H9 (cell line): ENCODE measurements around the gene RBPJL. TPM values are rescaled to one million over a fixed set of nuclear protein-coding genes. Genes with fewer than 3 reads are reported as not detected.

ENCODE experiments used
- DNase-seq: peaks from one replicate; pipeline ENCODE4 v3.0.0-alpha.2; 2017
- H2AFZ ChIP-seq: one replicate; pipeline ENCODE4 v1.6.1; 2013; ENCODE audit warnings: mild to moderate bottlenecking, low read length, control low read depth, moderate library complexity
- H2AK5ac ChIP-seq: 2 replicates; pipeline ENCODE4 v1.6.1; 2013; ENCODE audit warnings: low read length, control low read depth, mixed read lengths; ENCODE audit not compliant: insufficient read length
- H2BK120ac ChIP-seq: one replicate; pipeline ENCODE4 v1.6.1; 2013; ENCODE audit warnings: low read depth, mild to moderate bottlenecking, low read length, control low read depth, inconsistent platforms; ENCODE audit not compliant: poor library complexity, severe bottlenecking
- H2BK12ac ChIP-seq: 2 replicates; pipeline ENCODE4 v1.6.1; 2013; ENCODE audit warnings: low read length, control low read depth, mixed read lengths, low read depth; ENCODE audit not compliant: insufficient read length
- H2BK15ac ChIP-seq: 2 replicates; pipeline ENCODE4 v1.6.1; 2013; ENCODE audit warnings: low read depth, low read length, control low read depth
- H2BK20ac ChIP-seq: one replicate; pipeline ENCODE4 v1.6.1; 2013; ENCODE audit warnings: low read depth, mild to moderate bottlenecking, low read length, control low read depth, inconsistent platforms; ENCODE audit not compliant: poor library complexity, severe bottlenecking
- H2BK5ac ChIP-seq: 2 replicates; pipeline ENCODE4 v1.6.1; 2013; ENCODE audit warnings: low read length, control low read depth, mixed read lengths; ENCODE audit not compliant: insufficient read length
- H3K14ac ChIP-seq: 2 replicates; pipeline ENCODE4 v1.6.1; 2013; ENCODE audit warnings: low read length, control low read depth; ENCODE audit not compliant: insufficient read depth
- H3K18ac ChIP-seq: 2 replicates; pipeline ENCODE4 v1.6.1; 2013; ENCODE audit warnings: low read depth, mild to moderate bottlenecking, mixed read lengths, low read length, control low read depth; ENCODE audit not compliant: insufficient read length
- H3K23ac ChIP-seq: 2 replicates; pipeline ENCODE4 v1.6.1; 2013; ENCODE audit warnings: low read length, control low read depth, mixed read lengths, low read depth; ENCODE audit not compliant: insufficient read length
- H3K23me2 ChIP-seq: 2 replicates; pipeline ENCODE4 v1.6.1; 2013; ENCODE audit warnings: low read depth, mild to moderate bottlenecking, mixed read lengths, low read length, control low read depth; ENCODE audit not compliant: insufficient read length, poor library complexity, severe bottlenecking
- H3K27ac ChIP-seq: 2 replicates; pipeline ENCODE4 v1.5.1; 2013; ENCODE audit warnings: low read length, control low read depth, mixed read lengths, low read depth; ENCODE audit not compliant: insufficient read length
- H3K27me3 ChIP-seq: 2 replicates; pipeline ENCODE4 v1.6.1; 2013; ENCODE audit warnings: low read length, control low read depth, inconsistent platforms; ENCODE audit not compliant: insufficient read depth
- H3K4ac ChIP-seq: 2 replicates; pipeline ENCODE4 v1.6.1; 2013; ENCODE audit warnings: low read depth, mild to moderate bottlenecking, control low read depth, inconsistent platforms, low read length, moderate library complexity
- H3K4me1 ChIP-seq: 2 replicates; pipeline ENCODE4 v1.6.1; 2013; ENCODE audit warnings: low read length, control low read depth, inconsistent platforms; ENCODE audit not compliant: insufficient read depth
- H3K4me2 ChIP-seq: 2 replicates; pipeline ENCODE4 v1.6.1; 2013; ENCODE audit warnings: low read length, control low read depth, mixed read lengths; ENCODE audit not compliant: insufficient read length, insufficient read depth
- H3K56ac ChIP-seq: 2 replicates; pipeline ENCODE4 v1.6.1; 2013; ENCODE audit warnings: low read depth, mild to moderate bottlenecking, mixed read lengths, low read length, control low read depth; ENCODE audit not compliant: insufficient read length
- H3K79me1 ChIP-seq: 2 replicates; pipeline ENCODE4 v1.6.1; 2013; ENCODE audit warnings: low read depth, mild to moderate bottlenecking, moderate library complexity, low read length, control low read depth, inconsistent platforms; ENCODE audit not compliant: insufficient read depth, poor library complexity, severe bottlenecking
- H3K79me2 ChIP-seq: 2 replicates; pipeline ENCODE4 v1.6.1; 2013; ENCODE audit warnings: low read length, control low read depth, inconsistent platforms; ENCODE audit not compliant: insufficient read depth
- H3K9ac ChIP-seq: 2 replicates; pipeline ENCODE4 v1.6.1; 2013; ENCODE audit warnings: low read length, control low read depth, mixed read lengths; ENCODE audit not compliant: insufficient read length; ENCODE audit errors: extremely low read depth
- H3K9me3 ChIP-seq: one replicate; pipeline ENCODE4 v1.6.1; 2013; ENCODE audit warnings: low read depth, low read length, inconsistent platforms; ENCODE audit not compliant: control insufficient read depth
- H3T11ph ChIP-seq: one replicate; pipeline ENCODE4 v1.6.1; 2013; ENCODE audit warnings: mild to moderate bottlenecking, low read length, control low read depth, inconsistent platforms
- H4K20me1 ChIP-seq: one replicate; pipeline ENCODE4 v1.6.1; 2013; ENCODE audit not compliant: control insufficient read depth, insufficient read length, insufficient read depth
- H4K5ac ChIP-seq: 2 replicates; pipeline ENCODE4 v1.6.1; 2013; ENCODE audit warnings: low read depth, mild to moderate bottlenecking, mixed read lengths, low read length, control low read depth; ENCODE audit not compliant: insufficient read length
- H4K8ac ChIP-seq: replicated peaks from 2 replicates; pipeline ENCODE4 v1.6.1; 2013; ENCODE audit warnings: low read length, control low read depth, mixed read lengths, low read depth; ENCODE audit not compliant: insufficient read length
- H4K91ac ChIP-seq: 2 replicates; pipeline ENCODE4 v1.6.1; 2013; ENCODE audit warnings: low read depth, mild to moderate bottlenecking, moderate library complexity, mixed read lengths, low read length, control low read depth; ENCODE audit not compliant: insufficient read length
- H3K27ac Mint-ChIP-seq, 3 experiments: 2 replicates in 2 of 3; 3 replicates in 1 of 3; pipeline ENCODE4 v1.8.0; 2020 to 2021; ENCODE audit warnings: mixed read lengths in 3 of 3, mild to moderate bottlenecking in 1 of 3, moderate library complexity in 1 of 3
- H3K27me3 Mint-ChIP-seq: 2 replicates; pipeline ENCODE4 v1.8.0; 2021; ENCODE audit warnings: low read depth, mild to moderate bottlenecking, moderate library complexity, mixed read lengths
- H3K36me3 Mint-ChIP-seq, 3 experiments: 2 replicates in 2 of 3; 3 replicates in 1 of 3; pipeline ENCODE4 v1.8.0; 2020 to 2021; ENCODE audit warnings: low read depth in 3 of 3, mixed read lengths in 3 of 3; ENCODE audit not compliant: insufficient read depth in 1 of 3
- H3K4me1 Mint-ChIP-seq, 2 experiments: 2 replicates each; pipeline ENCODE4 v1.8.0; 2020; ENCODE audit warnings: mixed read lengths in 2 of 2
- H3K4me3 Mint-ChIP-seq, 2 experiments: 2 replicates in 1 of 2; 3 replicates in 1 of 2; pipeline ENCODE4 v1.8.0; 2020 to 2021; ENCODE audit warnings: mild to moderate bottlenecking in 2 of 2, mixed read lengths in 2 of 2, moderate library complexity in 1 of 2
- H3K9me3 Mint-ChIP-seq, 2 experiments: 2 replicates in 1 of 2; 3 replicates in 1 of 2; pipeline ENCODE4 v1.8.0; 2020; ENCODE audit warnings: mild to moderate bottlenecking in 2 of 2, mixed read lengths in 2 of 2, moderate library complexity in 1 of 2
- CTCF ChIP-seq: fragments of 200-600 bp; sonication (generic); conservative IDR thresholded peaks from 3 replicates; pipeline ENCODE4 v1.8.0; 2021; ENCODE audit warnings: antibody characterized with exemption, mild to moderate bottlenecking
- WGBS: extraction: QIAGEN DNeasy Blood & Tissue Kit; methylation state at CpG from one replicate; pipeline ENCODE4 v1.1.7; 2013; ENCODE audit warnings: missing lambda C conversion rate, low lambda C conversion rate, mixed read lengths; ENCODE audit not compliant: insufficient read length; ENCODE audit errors: extremely low coverage; 5-methylcytosine and 5-hydroxymethylcytosine counted together
- total RNA-seq: library from RNA; stranded (reverse); gene quantifications from 2 replicates; pipeline ENCODE4 v1.2.1, GENCODE V29; 2021

Gene RBPJL
- total RNA-seq, 1 experiment from 2014 or later: 0.28 TPM

- Histone ChIP-seq H3K4me1 (peaks cover 28% of the 10 kb centered on the region; the same call in 1 of the 2 replicates), H2BK12ac (no peak overlapping the region), H3K79me2 (peaks cover 3% of the 10 kb centered on the region; the same call in 1 of the 2 replicates), H2BK120ac (no peak overlapping the region), H3K4ac (no peak overlapping the region), H3K23me2 (peaks cover 11% of the 10 kb centered on the region), H2AK5ac (no peak overlapping the region), H3K23ac (no peak overlapping the region), H3K56ac (no peak overlapping the region), H2BK15ac (no peak overlapping the region), H3K18ac (no peak overlapping the region), H2AFZ (no peak overlapping the region), H2BK5ac (no peak overlapping the region), H3T11ph (no peak overlapping the region), H3K27me3 (no peaks in the 10 kb centered on the region), H3K4me2 (peak overlapping the region; percentile 95), H2BK20ac (no peak overlapping the region), H3K79me1 (no peaks in the 10 kb centered on the region), H3K9me3 (no peaks in the 10 kb centered on the region), H3K27ac (no peak overlapping the region), H4K20me1 (no peaks in the 10 kb centered on the region), H4K91ac (no peak overlapping the region), H3K9ac (no peak overlapping the region), H4K5ac (no peak overlapping the region), H4K8ac (no peak overlapping the region), H3K14ac (no peak overlapping the region)
- H3K27me3 Mint-ChIP-seq: peaks cover 4% of the 10 kb centered on the region; the same call in 1 of the 2 replicates
- no peak overlapping the region for H3K27ac Mint-ChIP-seq
- no peak for TF ChIP-seq CTCF
- H3K4me3 Mint-ChIP-seq: peak overlapping the region; percentile 82 to 90; a peak in 4 of 5 replicates
- H3K9me3 Mint-ChIP-seq: no peaks in the 10 kb centered on the region
- no peaks in the 10 kb centered on the region for H3K36me3 Mint-ChIP-seq
- WGBS: no CpG with 5 or more reads among the region's 3 CpGs
- DNase-seq: no peak
- H3K4me1 Mint-ChIP-seq: peaks cover 63 to 66% of the 10 kb centered on the region in 2 experiments
These were observed 39.7 kb downstream of the RBPJL start for GRCh38 chr20:45346291-45346718.
